ENCODE results near the gene LAMTOR2.

The LAMTOR2 gene

DNA sequence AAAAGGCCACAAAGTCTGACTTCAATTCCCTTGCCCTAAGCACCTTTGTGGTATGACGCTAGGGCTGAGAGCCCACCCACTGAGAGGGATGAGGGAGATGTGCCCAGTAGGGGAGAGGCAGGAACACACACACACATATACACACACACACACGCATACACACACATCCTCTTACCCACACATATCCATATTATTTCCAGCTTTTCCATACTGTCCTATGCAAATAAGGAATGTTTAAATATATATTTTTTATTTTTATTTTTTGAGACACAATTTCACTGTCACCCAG lies 9.4 kb downstream of the LAMTOR2 start:
- no peak for DNase-seq (ENCODE audit: low spot score)
- no peaks in the 10 kb centered on the region for H3K9me3 ChIP-seq (ENCODE audit: severe bottlenecking)
- H3K36me3 ChIP-seq (ENCODE audit: low read depth): peaks cover 38% of the 10 kb centered on the region
- H3K4me1 ChIP-seq (ENCODE audit: insufficient read depth, poor library complexity, severe bottlenecking): peaks cover 2% of the 10 kb centered on the region
- no peak for TF ChIP-seq CTCF (IDR thresholded peaks at IDR 0.05; ENCODE audit: poor library complexity, severe bottlenecking)
- ATAC-seq (ENCODE audit: low read depth): no peak
- H3K27ac ChIP-seq (ENCODE audit: poor library complexity, severe bottlenecking): no peak overlapping the region
- H3K27me3 ChIP-seq (ENCODE audit: insufficient read depth, poor library complexity, severe bottlenecking): no peaks in the 10 kb centered on the region
- H3K4me3 ChIP-seq (ENCODE audit: severe bottlenecking): no peak overlapping the region

GRCh38 chr1:156064615-156065014 lies 10.0 kb downstream of the LAMTOR2 start:
- Histone ChIP-seq H3K4me1 (ENCODE audit: insufficient read depth, poor library complexity, severe bottlenecking) (peaks cover 2% of the 10 kb centered on the region), H3K27me3 (ENCODE audit: insufficient read depth, poor library complexity, severe bottlenecking) (no peaks in the 10 kb centered on the region), H3K27ac (ENCODE audit: poor library complexity, severe bottlenecking) (no peak overlapping the region), H3K36me3 (ENCODE audit: low read depth) (peaks cover 44% of the 10 kb centered on the region), H3K9me3 (ENCODE audit: severe bottlenecking) (no peaks in the 10 kb centered on the region), H3K4me3 (ENCODE audit: severe bottlenecking) (no peak overlapping the region)
- DNase-seq (ENCODE audit: low spot score) (no peak), ATAC-seq (ENCODE audit: low read depth) (no peak)
- TF ChIP-seq CTCF (IDR thresholded peaks at IDR 0.05; ENCODE audit: poor library complexity, severe bottlenecking): no peak

DNA sequence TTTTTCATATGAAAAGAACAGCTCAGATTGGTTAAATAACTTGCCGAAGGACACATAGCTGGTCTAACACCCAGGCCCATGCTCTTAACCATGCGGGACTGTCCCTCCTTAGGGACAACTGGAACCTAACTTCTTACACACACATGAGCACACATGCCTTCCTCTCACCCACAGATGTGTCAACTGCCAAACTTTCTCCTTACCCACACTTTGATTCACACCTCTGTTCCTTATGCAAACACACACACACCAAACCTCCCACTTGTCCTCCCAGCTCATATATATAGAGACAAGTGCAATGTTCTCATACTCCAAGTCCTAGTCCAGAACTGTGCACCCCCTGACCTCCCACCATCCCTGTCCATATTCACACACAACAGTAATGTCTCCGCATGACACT lies 10.6 kb downstream of the LAMTOR2 start:
- no peak for ATAC-seq (ENCODE audit: low read depth)
- H3K4me1 ChIP-seq (ENCODE audit: insufficient read depth, poor library complexity, severe bottlenecking): peaks cover 2% of the 10 kb centered on the region
- H3K27ac ChIP-seq (ENCODE audit: poor library complexity, severe bottlenecking): no peak overlapping the region
- no peaks in the 10 kb centered on the region for H3K27me3 ChIP-seq (ENCODE audit: insufficient read depth, poor library complexity, severe bottlenecking)
- H3K4me3 ChIP-seq (ENCODE audit: severe bottlenecking): no peak overlapping the region
- TF ChIP-seq CTCF (IDR thresholded peaks at IDR 0.05; ENCODE audit: poor library complexity, severe bottlenecking): no peak
- no peaks in the 10 kb centered on the region for H3K9me3 ChIP-seq (ENCODE audit: severe bottlenecking)
- H3K36me3 ChIP-seq (ENCODE audit: low read depth): peaks cover 50% of the 10 kb centered on the region
- no peak for DNase-seq (ENCODE audit: low spot score)

GRCh38 chr1:156065871-156066270 lies 11.3 kb downstream of the LAMTOR2 start:
- H3K4me3 ChIP-seq (ENCODE audit: severe bottlenecking): no peak overlapping the region
- DNase-seq (ENCODE audit: low spot score) (no peak), ATAC-seq (ENCODE audit: low read depth) (no peak)
- no peaks in the 10 kb centered on the region for H3K27me3 ChIP-seq (ENCODE audit: insufficient read depth, poor library complexity, severe bottlenecking)
- no peak overlapping the region for H3K27ac ChIP-seq (ENCODE audit: poor library complexity, severe bottlenecking)
- TF ChIP-seq CTCF (IDR thresholded peaks at IDR 0.05; ENCODE audit: poor library complexity, severe bottlenecking): no peak
- H3K36me3 ChIP-seq (ENCODE audit: low read depth): peaks cover 53% of the 10 kb centered on the region
- H3K9me3 ChIP-seq (ENCODE audit: severe bottlenecking): no peaks in the 10 kb centered on the region
- peaks cover 2% of the 10 kb centered on the region for H3K4me1 ChIP-seq (ENCODE audit: insufficient read depth, poor library complexity, severe bottlenecking)

- Histone ChIP-seq H3K4me3 (ENCODE audit: severe bottlenecking) (no peak overlapping the region), H3K36me3 (ENCODE audit: low read depth) (peaks cover 53% of the 10 kb centered on the region), H3K27me3 (ENCODE audit: insufficient read depth, poor library complexity, severe bottlenecking) (no peaks in the 10 kb centered on the region), H3K27ac (ENCODE audit: poor library complexity, severe bottlenecking) (no peak overlapping the region), H3K9me3 (ENCODE audit: severe bottlenecking) (no peaks in the 10 kb centered on the region), H3K4me1 (ENCODE audit: insufficient read depth, poor library complexity, severe bottlenecking) (peaks cover 2% of the 10 kb centered on the region)
- DNase-seq (ENCODE audit: low spot score) (no peak), ATAC-seq (ENCODE audit: low read depth) (no peak)
- TF ChIP-seq CTCF (IDR thresholded peaks at IDR 0.05; ENCODE audit: poor library complexity, severe bottlenecking): no peak
These were observed 12.7 kb downstream of the LAMTOR2 start for GRCh38 chr1:156067262-156067661.

All from RWPE2 (cell line).